ENCODE data around the gene SCLY.

Gene SCLY

GRCh38 chr2:238069877-238070276 lies 9.1 kb downstream of the SCLY start:
- Histone ChIP-seq H3K4me3 (ENCODE audit: low read depth, low read length) (no peak overlapping the region), H3K27ac (ENCODE audit: low read depth, low read length) (no peak overlapping the region), H3K36me3 (ENCODE audit: insufficient read depth, low read length) (peaks cover 35% of the 10 kb centered on the region), H3K27me3 (ENCODE audit: insufficient read depth, low read length) (no peaks in the 10 kb centered on the region), H3K4me1 (ENCODE audit: control insufficient read depth, insufficient read depth, low read length, unreplicated experiment) (no peaks in the 10 kb centered on the region), H3K79me2 (ENCODE audit: control insufficient read depth, insufficient read depth, low read length, unreplicated experiment) (no peaks in the 10 kb centered on the region), H2AFZ (ENCODE audit: low read length, unreplicated experiment) (no peak overlapping the region)

GRCh38 chr2:238075397-238075796 lies 14.6 kb downstream of the SCLY start:
- H3K4me3 ChIP-seq (ENCODE audit: low read depth, low read length), result no peak overlapping the region
- no peaks in the 10 kb centered on the region for H3K27me3 ChIP-seq (ENCODE audit: insufficient read depth, low read length)
- peaks cover 3% of the 10 kb centered on the region for H3K79me2 ChIP-seq (ENCODE audit: control insufficient read depth, insufficient read depth, low read length, unreplicated experiment)
- no peaks in the 10 kb centered on the region for H3K4me1 ChIP-seq (ENCODE audit: control insufficient read depth, insufficient read depth, low read length, unreplicated experiment)
- peaks cover 43% of the 10 kb centered on the region for H3K36me3 ChIP-seq (ENCODE audit: insufficient read depth, low read length)
- no peak overlapping the region for H2AFZ ChIP-seq (ENCODE audit: low read length, unreplicated experiment)
- no peak overlapping the region for H3K27ac ChIP-seq (ENCODE audit: low read depth, low read length)

DNA sequence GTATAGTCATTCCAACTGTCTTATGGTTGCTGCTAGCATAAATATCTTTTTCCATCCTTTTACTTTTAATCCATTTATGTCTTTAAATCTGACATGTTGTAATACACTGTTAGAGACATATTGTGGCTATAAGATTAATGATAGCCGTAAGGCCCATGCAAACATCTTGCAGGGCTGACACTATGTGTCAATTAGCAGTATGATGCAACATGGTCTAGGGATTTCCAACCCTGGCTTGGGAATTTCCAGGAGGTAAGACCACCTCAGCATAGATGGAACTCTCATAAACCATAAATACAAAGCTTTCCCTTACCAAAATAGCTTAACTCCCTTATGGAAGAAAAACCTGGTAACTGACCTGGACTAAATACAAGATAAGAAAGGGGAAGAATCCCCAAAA lies 16.5 kb downstream of the SCLY start:
- H3K4me3 ChIP-seq (ENCODE audit: low read depth, low read length), result no peak overlapping the region

GRCh38 chr2:238079874-238080327 lies 19.1 kb downstream of the SCLY start:
- H3K79me2 ChIP-seq (ENCODE audit: control insufficient read depth, insufficient read depth, low read length, unreplicated experiment), result peaks cover 3% of the 10 kb centered on the region
- no peak overlapping the region for H3K27ac ChIP-seq (ENCODE audit: low read depth, low read length)
- no peaks in the 10 kb centered on the region for H3K4me1 ChIP-seq (ENCODE audit: control insufficient read depth, insufficient read depth, low read length, unreplicated experiment)
- no peak overlapping the region for H2AFZ ChIP-seq (ENCODE audit: low read length, unreplicated experiment)
- H3K27me3 ChIP-seq (ENCODE audit: insufficient read depth, low read length), result no peaks in the 10 kb centered on the region
- H3K4me3 ChIP-seq (ENCODE audit: low read depth, low read length), result no peak overlapping the region
- H3K36me3 ChIP-seq (ENCODE audit: insufficient read depth, low read length), result peaks cover 37% of the 10 kb centered on the region; the same call in 1 of the 2 replicates

More for the DNA sequence above, 16.5 kb downstream of the SCLY start:
- Histone ChIP-seq H3K27ac (ENCODE audit: low read depth, low read length) (no peak overlapping the region), H3K27me3 (ENCODE audit: insufficient read depth, low read length) (no peaks in the 10 kb centered on the region), H3K79me2 (ENCODE audit: control insufficient read depth, insufficient read depth, low read length, unreplicated experiment) (peaks cover 3% of the 10 kb centered on the region), H2AFZ (ENCODE audit: low read length, unreplicated experiment) (no peak overlapping the region), H3K4me1 (ENCODE audit: control insufficient read depth, insufficient read depth, low read length, unreplicated experiment) (no peaks in the 10 kb centered on the region), H3K36me3 (ENCODE audit: insufficient read depth, low read length) (peaks cover 43% of the 10 kb centered on the region)

DNA sequence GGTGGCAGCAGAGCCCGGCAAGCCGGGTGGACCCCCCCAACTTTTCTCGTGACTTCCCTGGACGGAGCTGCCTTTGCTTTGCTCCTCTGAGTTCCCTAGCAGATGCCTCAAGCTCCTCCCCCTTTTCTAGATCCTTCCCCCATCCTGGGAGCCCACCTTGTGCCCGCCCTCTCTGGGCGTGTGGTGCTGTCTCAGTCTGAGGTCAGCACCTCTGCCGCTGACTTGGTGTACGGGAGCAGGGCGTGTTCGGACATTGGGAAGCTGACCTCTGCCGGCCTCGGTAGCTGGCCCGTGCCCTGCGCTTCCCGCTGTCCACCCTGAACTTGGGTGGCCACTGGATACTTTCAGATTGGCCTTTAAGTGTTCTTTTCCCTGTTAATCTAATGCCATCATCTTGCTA lies 19.7 kb downstream of the SCLY start:
- no peak overlapping the region for H3K27ac ChIP-seq (ENCODE audit: low read depth, low read length)
- peaks cover 37% of the 10 kb centered on the region; the same call in 1 of the 2 replicates for H3K36me3 ChIP-seq (ENCODE audit: insufficient read depth, low read length)
- no peaks in the 10 kb centered on the region for H3K4me1 ChIP-seq (ENCODE audit: control insufficient read depth, insufficient read depth, low read length, unreplicated experiment)
- no peak overlapping the region for H2AFZ ChIP-seq (ENCODE audit: low read length, unreplicated experiment)
- H3K79me2 ChIP-seq (ENCODE audit: control insufficient read depth, insufficient read depth, low read length, unreplicated experiment), result peaks cover 3% of the 10 kb centered on the region
- no peak overlapping the region for H3K4me3 ChIP-seq (ENCODE audit: low read depth, low read length)
- no peaks in the 10 kb centered on the region for H3K27me3 ChIP-seq (ENCODE audit: insufficient read depth, low read length)

DNA sequence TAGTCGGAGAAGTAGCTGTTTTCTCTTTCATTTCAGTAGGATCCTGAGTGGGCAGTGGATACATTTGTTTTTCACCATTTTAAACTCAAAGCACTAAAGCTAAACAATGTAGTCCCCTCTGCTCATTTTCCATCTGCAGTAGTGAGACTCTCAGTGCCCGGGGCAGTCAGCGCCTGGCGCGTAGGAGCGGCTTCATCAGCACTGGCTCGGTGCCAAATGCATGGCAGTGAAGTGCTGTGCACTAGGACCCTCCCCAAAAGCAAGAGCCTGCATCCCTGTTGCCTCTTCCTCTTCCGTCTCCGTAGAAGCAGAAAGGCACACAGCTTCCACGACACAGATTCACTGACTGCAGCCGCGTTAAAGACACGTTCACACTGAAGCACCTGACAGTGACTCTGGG lies 20.3 kb downstream of the SCLY start:
- peaks cover 35% of the 10 kb centered on the region; the same call in 1 of the 2 replicates for H3K36me3 ChIP-seq (ENCODE audit: insufficient read depth, low read length)
- H3K4me1 ChIP-seq (ENCODE audit: control insufficient read depth, insufficient read depth, low read length, unreplicated experiment), result no peaks in the 10 kb centered on the region
- peaks cover 2% of the 10 kb centered on the region for H3K79me2 ChIP-seq (ENCODE audit: control insufficient read depth, insufficient read depth, low read length, unreplicated experiment)
- H3K4me3 ChIP-seq (ENCODE audit: low read depth, low read length), result no peak overlapping the region
- no peak overlapping the region for H3K27ac ChIP-seq (ENCODE audit: low read depth, low read length)
- no peak overlapping the region for H2AFZ ChIP-seq (ENCODE audit: low read length, unreplicated experiment)
- H3K27me3 ChIP-seq (ENCODE audit: insufficient read depth, low read length), result no peaks in the 10 kb centered on the region

GRCh38 chr2:238081561-238081960 lies 20.8 kb downstream of the SCLY start:
- no peaks in the 10 kb centered on the region for H3K4me1 ChIP-seq (ENCODE audit: control insufficient read depth, insufficient read depth, low read length, unreplicated experiment)
- H3K4me3 ChIP-seq (ENCODE audit: low read depth, low read length), result no peak overlapping the region
- no peak overlapping the region for H3K27ac ChIP-seq (ENCODE audit: low read depth, low read length)
- no peak overlapping the region for H2AFZ ChIP-seq (ENCODE audit: low read length, unreplicated experiment)
- H3K79me2 ChIP-seq (ENCODE audit: control insufficient read depth, insufficient read depth, low read length, unreplicated experiment), result no peaks in the 10 kb centered on the region
- H3K36me3 ChIP-seq (ENCODE audit: insufficient read depth, low read length), result peaks cover 33% of the 10 kb centered on the region; the same call in 1 of the 2 replicates
- H3K27me3 ChIP-seq (ENCODE audit: insufficient read depth, low read length), result no peaks in the 10 kb centered on the region

DNA sequence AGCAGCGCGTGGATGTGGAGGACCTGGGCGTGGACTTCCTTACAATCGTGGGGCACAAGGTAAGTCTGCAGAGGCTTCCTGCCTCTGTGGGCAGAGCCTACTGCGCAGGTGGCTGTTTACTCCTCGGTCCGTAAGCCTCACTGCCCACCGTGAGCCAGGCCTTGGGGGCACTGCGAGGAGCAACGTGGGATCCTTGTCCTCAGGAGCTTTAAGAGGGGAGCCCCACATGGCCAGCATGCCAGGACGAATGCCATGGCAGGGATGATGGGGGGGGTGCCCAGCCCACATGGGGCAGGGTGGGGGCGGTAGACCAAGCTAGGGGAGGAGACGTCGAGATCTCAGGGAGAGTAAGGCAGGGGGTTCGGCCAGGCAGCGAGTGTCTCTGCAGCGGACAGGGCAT lies 21.4 kb downstream of the SCLY start:
- Histone ChIP-seq H3K79me2 (ENCODE audit: control insufficient read depth, insufficient read depth, low read length, unreplicated experiment) (no peaks in the 10 kb centered on the region), H3K4me3 (ENCODE audit: low read depth, low read length) (no peak overlapping the region), H2AFZ (ENCODE audit: low read length, unreplicated experiment) (no peak overlapping the region), H3K4me1 (ENCODE audit: control insufficient read depth, insufficient read depth, low read length, unreplicated experiment) (no peaks in the 10 kb centered on the region), H3K27ac (ENCODE audit: low read depth, low read length) (no peak overlapping the region), H3K36me3 (ENCODE audit: insufficient read depth, low read length) (peaks cover 29% of the 10 kb centered on the region; the same call in 1 of the 2 replicates), H3K27me3 (ENCODE audit: insufficient read depth, low read length) (no peaks in the 10 kb centered on the region)

DNA sequence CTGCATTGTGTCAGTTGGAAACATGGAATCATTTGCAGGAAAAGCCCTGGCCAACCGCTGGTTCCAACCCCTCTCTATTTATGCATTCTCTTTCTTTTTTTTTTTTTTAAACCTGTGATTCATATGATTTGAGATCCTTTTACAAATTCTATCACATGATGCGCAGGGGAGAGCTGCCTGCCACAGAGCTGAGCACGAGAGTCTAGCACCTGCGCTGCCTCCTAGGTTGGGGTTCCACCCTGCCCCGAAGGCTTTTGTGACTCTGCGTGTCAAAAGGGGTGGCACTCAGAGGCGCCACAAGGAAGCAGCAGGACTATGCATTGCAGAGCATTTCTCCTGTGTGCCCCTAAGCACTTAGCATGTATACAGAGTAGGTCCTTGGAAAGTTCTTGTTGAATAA lies 22.0 kb downstream of the SCLY start:
- Histone ChIP-seq H3K27me3 (ENCODE audit: insufficient read depth, low read length) (no peaks in the 10 kb centered on the region), H3K4me3 (ENCODE audit: low read depth, low read length) (no peak overlapping the region), H3K27ac (ENCODE audit: low read depth, low read length) (no peak overlapping the region), H3K36me3 (ENCODE audit: insufficient read depth, low read length) (peaks cover 22% of the 10 kb centered on the region; the same call in 1 of the 2 replicates), H3K79me2 (ENCODE audit: control insufficient read depth, insufficient read depth, low read length, unreplicated experiment) (no peaks in the 10 kb centered on the region), H2AFZ (ENCODE audit: low read length, unreplicated experiment) (no peak overlapping the region), H3K4me1 (ENCODE audit: control insufficient read depth, insufficient read depth, low read length, unreplicated experiment) (no peaks in the 10 kb centered on the region)

DNA sequence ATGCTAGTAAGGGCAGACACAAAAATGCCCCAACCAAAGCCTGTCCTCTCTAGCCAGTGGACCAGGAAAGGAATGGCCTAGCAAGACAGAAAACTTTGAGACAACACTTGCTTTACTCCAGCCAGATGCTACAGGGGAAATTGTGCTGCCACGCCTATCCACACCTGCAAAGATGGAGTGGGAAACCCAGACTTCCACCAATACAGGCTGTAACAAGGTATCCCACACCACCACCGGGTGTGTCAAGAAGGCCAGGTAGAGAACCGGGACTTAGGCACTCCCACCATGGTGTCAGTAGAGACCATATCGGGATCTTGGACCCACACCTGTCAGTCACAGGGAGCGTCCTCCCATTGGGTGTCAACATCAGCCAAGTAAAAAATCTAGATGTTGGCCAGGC lies 23.1 kb downstream of the SCLY start:
- Histone ChIP-seq H3K27me3 (ENCODE audit: insufficient read depth, low read length) (no peaks in the 10 kb centered on the region), H2AFZ (ENCODE audit: low read length, unreplicated experiment) (no peak overlapping the region), H3K4me1 (ENCODE audit: control insufficient read depth, insufficient read depth, low read length, unreplicated experiment) (no peaks in the 10 kb centered on the region), H3K36me3 (ENCODE audit: insufficient read depth, low read length) (peaks cover 22% of the 10 kb centered on the region; the same call in 1 of the 2 replicates), H3K79me2 (ENCODE audit: control insufficient read depth, insufficient read depth, low read length, unreplicated experiment) (no peaks in the 10 kb centered on the region), H3K27ac (ENCODE audit: low read depth, low read length) (no peak overlapping the region), H3K4me3 (ENCODE audit: low read depth, low read length) (no peak overlapping the region)

DNA sequence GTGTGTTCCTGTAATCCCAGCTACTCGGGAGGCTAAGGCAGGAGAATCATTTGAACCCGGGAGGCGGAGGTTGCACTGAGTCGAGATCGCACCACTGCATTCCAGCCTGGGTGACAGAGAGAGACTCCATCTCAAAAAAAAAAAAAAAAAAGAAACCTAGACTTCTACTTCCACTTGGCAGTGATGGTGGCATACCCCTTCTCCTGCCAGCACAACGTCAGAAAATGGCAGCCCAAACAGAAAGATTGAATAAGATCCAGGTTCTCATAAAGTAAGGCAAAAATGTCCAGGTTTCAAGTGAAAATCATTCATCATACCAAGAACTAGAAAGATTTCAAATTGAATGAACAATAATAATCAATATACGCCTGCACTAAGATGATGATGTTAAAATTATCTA lies 24.0 kb downstream of the SCLY start:
- Histone ChIP-seq H3K27ac (ENCODE audit: low read depth, low read length) (no peak overlapping the region), H3K27me3 (ENCODE audit: insufficient read depth, low read length) (no peaks in the 10 kb centered on the region), H3K4me1 (ENCODE audit: control insufficient read depth, insufficient read depth, low read length, unreplicated experiment) (no peaks in the 10 kb centered on the region), H3K4me3 (ENCODE audit: low read depth, low read length) (no peak overlapping the region), H2AFZ (ENCODE audit: low read length, unreplicated experiment) (no peak overlapping the region), H3K79me2 (ENCODE audit: control insufficient read depth, insufficient read depth, low read length, unreplicated experiment) (no peaks in the 10 kb centered on the region), H3K36me3 (ENCODE audit: insufficient read depth, low read length) (peaks cover 22% of the 10 kb centered on the region; the same call in 1 of the 2 replicates)
